ENCODE measurements around the gene GSTO2. TPM values are rescaled to one million over a fixed set of nuclear protein-coding genes. Genes with fewer than 3 reads are reported as not detected.

Gene GSTO2
- 2.1 and 3.1 TPM in 2 replicates for total RNA-seq
- 2.9 and 5.9 TPM in 2 replicates for polyA plus RNA-seq
- polyA plus RNA-seq (2012), result 2.8 and 4.8 TPM in 2 replicates
- 2.4 and 2.7 TPM in 2 replicates for polyA minus RNA-seq (ENCODE audit: low replicate concordance)

GRCh38 chr10:104268713-104269645 lies at the start of gene GSTO2:
GSTO2 (plus strand) TSS chr10:104269184; CDS start chr10:104274916, 5,732 bp downstream.
- peaks cover 8% of the 10 kb centered on the region for H3K4me1 ChIP-seq (ENCODE audit: control insufficient read depth, extremely low read depth, insufficient read depth, low read length)
- H2AFZ ChIP-seq (ENCODE audit: low read length), result peak within 1 kb of the TSS; percentile 73
- DNase-seq (ENCODE audit: low read depth in 2 of 2), result peak; percentile 99
- H3K4me2 ChIP-seq (ENCODE audit: extremely low read depth, insufficient read depth, low read length), result peak within 1 kb of the TSS; percentile 83
- peaks cover 13% of the 10 kb centered on the region for H3K36me3 ChIP-seq (ENCODE audit: control insufficient read depth, insufficient read depth, low read length)
- H3K9me3 ChIP-seq (ENCODE audit: control insufficient read depth, insufficient read depth, low read depth, low read length), result no peaks in the 10 kb centered on the region
- peak within 1 kb of the TSS; percentile 73 for H3K27ac ChIP-seq (ENCODE audit: insufficient read depth, low read length)
- peaks cover 4% of the 10 kb centered on the region for H3K79me2 ChIP-seq (ENCODE audit: control insufficient read depth, insufficient read depth, low read length)
- H3K9ac ChIP-seq (ENCODE audit: insufficient read depth, low read length), result peak within 1 kb of the TSS; percentile 85
- no peaks in the 10 kb centered on the region for H4K20me1 ChIP-seq (ENCODE audit: control insufficient read depth, extremely low read depth, insufficient read depth, low read length)
- TF ChIP-seq EZH2 (IDR thresholded peaks at IDR 0.05; ENCODE audit: low read length, missing control alignments) (no peak), CTCF (conservative IDR thresholded peaks at IDR 0.05 in 1 of 2, IDR thresholded peaks at IDR 0.05 in 1 of 2; ENCODE audit: low read depth in 1 of 2, low read length in 2 of 2) (no peak)
- no peaks in the 10 kb centered on the region for H3K27me3 ChIP-seq (ENCODE audit: control insufficient read depth, insufficient read depth, low read length)
- peak within 1 kb of the TSS; percentile 66 to 93 (median 72) for H3K4me3 ChIP-seq (replicated peaks in 1 of 4; ENCODE audit: control extremely low read depth in 1 of 4, insufficient read depth in 1 of 4, low read depth in 3 of 4, low read length in 4 of 4)

DNA sequence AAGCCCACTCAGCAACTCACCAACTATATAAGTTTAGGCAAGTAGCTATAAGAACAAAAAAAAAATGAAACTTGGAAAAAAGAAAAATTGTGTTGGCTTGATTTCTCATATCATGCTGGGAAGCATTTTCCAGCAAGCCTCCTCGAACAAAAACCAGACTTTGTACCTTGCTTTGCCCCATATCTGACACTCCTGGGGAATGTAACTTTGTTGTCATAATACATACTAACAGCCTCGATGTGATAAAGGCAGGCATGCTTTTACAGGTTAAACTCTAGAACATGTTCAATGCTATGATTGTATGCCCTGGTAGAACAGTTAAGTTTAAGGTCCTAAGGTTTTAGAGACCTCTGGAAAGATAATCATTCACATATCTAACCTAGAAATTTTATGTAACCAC lies 48.5 kb upstream of the GSTO2 start:
- Histone ChIP-seq H4K20me1 (ENCODE audit: control insufficient read depth, extremely low read depth, insufficient read depth, low read length) (no peaks in the 10 kb centered on the region), H3K4me3 (replicated peaks in 1 of 4; ENCODE audit: control extremely low read depth in 1 of 4, insufficient read depth in 1 of 4, low read depth in 3 of 4, low read length in 4 of 4) (no peak overlapping the region), H3K27ac (ENCODE audit: insufficient read depth, low read length) (no peak overlapping the region), H3K9me3 (ENCODE audit: control insufficient read depth, insufficient read depth, low read depth, low read length) (no peaks in the 10 kb centered on the region), H3K9ac (ENCODE audit: insufficient read depth, low read length) (no peak overlapping the region), H3K4me1 (ENCODE audit: control insufficient read depth, extremely low read depth, insufficient read depth, low read length) (no peaks in the 10 kb centered on the region), H3K4me2 (ENCODE audit: extremely low read depth, insufficient read depth, low read length) (no peak overlapping the region), H3K36me3 (ENCODE audit: control insufficient read depth, insufficient read depth, low read length) (no peaks in the 10 kb centered on the region), H3K79me2 (ENCODE audit: control insufficient read depth, insufficient read depth, low read length) (no peaks in the 10 kb centered on the region), H2AFZ (ENCODE audit: low read length) (no peak overlapping the region), H3K27me3 (ENCODE audit: control insufficient read depth, insufficient read depth, low read length) (peaks cover 22% of the 10 kb centered on the region)
- DNase-seq (ENCODE audit: low read depth in 2 of 2), result no peak
- TF ChIP-seq CTCF (conservative IDR thresholded peaks at IDR 0.05 in 1 of 2, IDR thresholded peaks at IDR 0.05 in 1 of 2; ENCODE audit: low read depth in 1 of 2, low read length in 2 of 2) (no peak), EZH2 (IDR thresholded peaks at IDR 0.05; ENCODE audit: low read length, missing control alignments) (no peak)

GRCh38 chr10:104223304-104223703 lies 45.7 kb upstream of the GSTO2 start:
- Histone ChIP-seq H3K27ac (ENCODE audit: insufficient read depth, low read length) (no peak overlapping the region), H3K4me2 (ENCODE audit: extremely low read depth, insufficient read depth, low read length) (no peak overlapping the region), H3K79me2 (ENCODE audit: control insufficient read depth, insufficient read depth, low read length) (no peaks in the 10 kb centered on the region), H3K36me3 (ENCODE audit: control insufficient read depth, insufficient read depth, low read length) (no peaks in the 10 kb centered on the region), H3K4me1 (ENCODE audit: control insufficient read depth, extremely low read depth, insufficient read depth, low read length) (no peaks in the 10 kb centered on the region), H3K27me3 (ENCODE audit: control insufficient read depth, insufficient read depth, low read length) (peaks cover 9% of the 10 kb centered on the region), H2AFZ (ENCODE audit: low read length) (no peak overlapping the region), H4K20me1 (ENCODE audit: control insufficient read depth, extremely low read depth, insufficient read depth, low read length) (no peaks in the 10 kb centered on the region), H3K4me3 (replicated peaks in 1 of 4; ENCODE audit: control extremely low read depth in 1 of 4, insufficient read depth in 1 of 4, low read depth in 3 of 4, low read length in 4 of 4) (no peak overlapping the region), H3K9me3 (ENCODE audit: control insufficient read depth, insufficient read depth, low read depth, low read length) (no peaks in the 10 kb centered on the region), H3K9ac (ENCODE audit: insufficient read depth, low read length) (no peak overlapping the region)
- TF ChIP-seq EZH2 (IDR thresholded peaks at IDR 0.05; ENCODE audit: low read length, missing control alignments), result no peak
- no peak for TF ChIP-seq CTCF (conservative IDR thresholded peaks at IDR 0.05 in 1 of 2, IDR thresholded peaks at IDR 0.05 in 1 of 2; ENCODE audit: low read depth in 1 of 2, low read length in 2 of 2)
- DNase-seq (ENCODE audit: low read depth in 2 of 2), result no peak

All from fibroblast of lung (primary cell).